ENCODE data around the gene YIPF6. TPM values are rescaled to one million over a fixed set of nuclear protein-coding genes. Genes with fewer than 3 reads are reported as not detected.

YIPF6 gene
- total RNA-seq, 2 experiments from 2014 or later = 14.3 to 15.9 TPM

GRCh38 chrX:68571292-68571609 lies 72.4 kb downstream of the YIPF6 start:
- no peak for TF ChIP-seq CTCF (IDR thresholded peaks at IDR 0.05)
- Mint-ChIP-seq H3K4me3 (no peak overlapping the region), H3K27ac (peak overlapping the region; percentile 85), H3K36me3 (ENCODE audit: low read depth) (peaks cover 8% of the 10 kb centered on the region), H3K27me3 (no peaks in the 10 kb centered on the region), H3K9me3 (no peaks in the 10 kb centered on the region), H3K4me1 (ENCODE audit: low read depth) (peaks cover 30% of the 10 kb centered on the region)
- intact Hi-C loops (cut with micrococcal nuclease) = no loop called here
- DNase-seq = no peak
- no peak for ATAC-seq
- CTCF ChIA-PET = interaction anchor here (0.7 to 1.4 kb wide), 2 partner anchors 13 to 139 kb away, joined by 3 to 5 read pairs; no protein-coding TSS in a partner anchor
- POLR2A ChIA-PET = no interaction called here

GRCh38 chrX:68571610-68572311 lies 72.9 kb downstream of the YIPF6 start:
- no peaks in the 10 kb centered on the region for H3K9me3 Mint-ChIP-seq
- CTCF ChIA-PET = interaction anchor here (0.7 to 1.4 kb wide), 2 partner anchors 13 to 138 kb away, joined by 3 to 5 read pairs; no protein-coding TSS in a partner anchor
- H3K4me1 Mint-ChIP-seq (ENCODE audit: low read depth) = peaks cover 30% of the 10 kb centered on the region
- intact Hi-C loops (cut with micrococcal nuclease) = no loop called here
- POLR2A ChIA-PET = no interaction called here
- no peak for TF ChIP-seq CTCF (IDR thresholded peaks at IDR 0.05)
- DNase-seq (peak; percentile 27), ATAC-seq (peak; percentile 90)
- no peaks in the 10 kb centered on the region for H3K27me3 Mint-ChIP-seq
- peaks cover 6% of the 10 kb centered on the region for H3K36me3 Mint-ChIP-seq (ENCODE audit: low read depth)
- H3K27ac Mint-ChIP-seq = peak overlapping the region; percentile 85
- no peak overlapping the region for H3K4me3 Mint-ChIP-seq

GRCh38 chrX:68574240-68574639 lies 75.4 kb downstream of the YIPF6 start:
- POLR2A ChIA-PET = no interaction called here
- H3K9me3 Mint-ChIP-seq = no peaks in the 10 kb centered on the region
- no peak overlapping the region for H3K4me3 Mint-ChIP-seq
- peaks cover 3% of the 10 kb centered on the region for H3K36me3 Mint-ChIP-seq (ENCODE audit: low read depth)
- no peak for TF ChIP-seq CTCF (IDR thresholded peaks at IDR 0.05)
- DNase-seq = no peak
- CTCF ChIA-PET = no interaction called here
- H3K4me1 Mint-ChIP-seq (ENCODE audit: low read depth) = peaks cover 21% of the 10 kb centered on the region
- no peak overlapping the region for H3K27ac Mint-ChIP-seq
- H3K27me3 Mint-ChIP-seq = no peaks in the 10 kb centered on the region
- ATAC-seq = no peak
- intact Hi-C loops (cut with micrococcal nuclease) = no loop called here

GRCh38 chrX:68579810-68580209 lies 81.0 kb downstream of the YIPF6 start:
- H3K4me1 Mint-ChIP-seq (ENCODE audit: low read depth) = no peaks in the 10 kb centered on the region
- H3K36me3 Mint-ChIP-seq (ENCODE audit: low read depth) = no peaks in the 10 kb centered on the region
- CTCF ChIA-PET = no interaction called here
- ATAC-seq (no peak), DNase-seq (no peak)
- no peaks in the 10 kb centered on the region for H3K9me3 Mint-ChIP-seq
- POLR2A ChIA-PET = no interaction called here
- no peak for TF ChIP-seq CTCF (IDR thresholded peaks at IDR 0.05)
- no peak overlapping the region for H3K27ac Mint-ChIP-seq
- no peak overlapping the region for H3K4me3 Mint-ChIP-seq
- no peaks in the 10 kb centered on the region for H3K27me3 Mint-ChIP-seq
- intact Hi-C loops (cut with micrococcal nuclease) = no loop called here

GRCh38 chrX:68584221-68584620 lies 85.4 kb downstream of the YIPF6 start:
- DNase-seq (no peak), ATAC-seq (no peak)
- Mint-ChIP-seq H3K4me1 (ENCODE audit: low read depth) (no peaks in the 10 kb centered on the region), H3K9me3 (peaks cover 2% of the 10 kb centered on the region), H3K27me3 (no peaks in the 10 kb centered on the region), H3K36me3 (ENCODE audit: low read depth) (peaks cover 4% of the 10 kb centered on the region), H3K4me3 (no peak overlapping the region), H3K27ac (no peak overlapping the region)
- intact Hi-C loops (cut with micrococcal nuclease) = no loop called here
- ChIA-PET POLR2A (no interaction called here), CTCF (interaction anchor here (0.9 to 1.0 kb wide), 2 partner anchors 10 to 13 kb away, joined by 3 read pairs; no protein-coding TSS in a partner anchor)
- no peak for TF ChIP-seq CTCF (IDR thresholded peaks at IDR 0.05)

Other genes starting within 250 kb of the YIPF6 start
- under 1 TPM in 1 of 2 experiments, not detected in 1; 0.04 TPM for gene OPHN1, start 65.6 kb upstream of the YIPF6 start, total RNA-seq
- gene STARD8, start 148.6 kb downstream of the YIPF6 start, total RNA-seq = under 1 TPM; 0.36 to 0.38 TPM